PC-3 (cell line): ENCODE measurements around the gene DBH.

ENCODE experiments used
- CTCF ChIP-seq: fragments of 300-600 bp; sonication (generic); conservative IDR thresholded peaks from 2 replicates; pipeline ENCODE4 v1.5.1; 2017; ENCODE audit warnings: antibody characterized with exemption, low read depth, mild to moderate bottlenecking, low read length
- EZH2 ChIP-seq: fragments of 300-600 bp; sonication (generic); IDR thresholded peaks from one replicate; pipeline ENCODE4 v1.6.1; 2017; ENCODE audit warnings: antibody characterized with exemption, mild to moderate bottlenecking, low read length; ENCODE audit not compliant: unreplicated experiment
- EZH2phosphoT487 ChIP-seq: fragments of 300-600 bp; sonication (generic); IDR thresholded peaks from 2 replicates; pipeline ENCODE4 v1.6.1; 2018; ENCODE audit warnings: mild to moderate bottlenecking, antibody characterized with exemption, low read length, borderline replicate concordance

GRCh38 chr9:133599470-133600173 is 36.5 kb upstream of the DBH start:
- TF ChIP-seq CTCF: no peak
- TF ChIP-seq EZH2: no peak
- no peak for TF ChIP-seq EZH2phosphoT487
